Stimulated activated CD4-positive, alpha-beta T cell treated with anti-CD3 and anti-CD28 coated beads, Interleukin-1b, Interleukin-23, amount 100 ng/mL, for 1 hour (primary cell): Measurements from ENCODE around the gene ANOS1.

ENCODE experiments used
- DNase-seq, 2 donors: peaks; one replicate each; pipeline ENCODE4 v3.0.0-alpha.2; 2020; ENCODE audit warnings: low read depth in 2 of 2

The ANOS1 gene

DNA sequence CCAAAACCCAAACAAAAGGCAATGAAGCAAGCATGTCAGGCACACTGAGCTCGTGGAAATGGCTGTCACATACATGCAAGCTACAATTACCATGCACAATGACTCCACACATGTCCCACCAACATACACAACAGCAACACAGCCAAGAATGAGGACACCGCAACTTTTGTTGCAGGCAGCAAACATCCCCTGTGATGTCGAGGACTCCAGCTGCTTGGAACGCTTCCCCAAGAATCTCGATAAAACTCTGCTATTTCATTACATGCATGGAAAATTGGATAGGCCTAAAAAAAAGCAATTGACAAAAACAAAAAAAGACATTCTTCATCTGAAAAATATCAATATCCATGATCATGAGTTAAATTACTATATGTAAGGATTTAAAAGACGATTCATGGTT, 11.8 kb downstream of the ANOS1 start:
- DNase-seq: no peak

DNA sequence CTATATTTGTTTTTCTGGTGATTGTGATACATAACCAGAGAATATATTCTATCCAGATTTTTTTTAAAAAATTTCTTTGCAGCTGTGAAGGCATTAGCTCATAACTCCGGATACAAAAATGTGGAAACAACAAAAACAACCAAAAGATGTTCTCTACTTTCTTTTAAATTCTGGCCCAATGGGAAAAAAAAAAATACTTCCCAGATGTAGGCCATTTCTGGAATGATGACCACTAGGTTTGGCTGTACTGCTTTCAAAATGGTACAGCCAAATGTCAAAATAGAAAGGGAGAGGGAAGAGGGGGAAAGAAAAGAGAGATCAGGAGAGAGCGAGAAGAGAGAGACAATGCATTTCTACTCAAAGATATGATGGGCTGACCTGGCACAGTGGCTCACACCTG, 14.6 kb downstream of the ANOS1 start:
- no peak for DNase-seq

DNA sequence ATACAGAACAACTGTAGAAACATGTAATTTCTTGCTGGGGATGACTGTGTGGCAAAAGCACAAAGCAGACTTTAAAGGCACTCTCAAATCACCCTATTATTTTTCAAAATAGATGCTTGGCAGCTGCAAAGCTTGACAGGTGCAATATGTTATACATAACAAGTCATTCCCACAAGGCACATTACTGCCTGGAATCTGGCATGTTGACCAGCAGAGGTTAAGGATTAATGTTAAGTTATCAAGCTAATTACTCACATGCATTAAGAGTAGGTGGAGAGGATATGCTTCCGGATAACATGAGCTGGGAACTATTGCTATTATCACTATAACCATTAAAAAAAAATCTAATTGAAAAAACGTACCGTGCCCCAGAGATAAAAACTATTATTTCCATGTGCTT, 17.8 kb downstream of the ANOS1 start:
- no peak for DNase-seq

DNA sequence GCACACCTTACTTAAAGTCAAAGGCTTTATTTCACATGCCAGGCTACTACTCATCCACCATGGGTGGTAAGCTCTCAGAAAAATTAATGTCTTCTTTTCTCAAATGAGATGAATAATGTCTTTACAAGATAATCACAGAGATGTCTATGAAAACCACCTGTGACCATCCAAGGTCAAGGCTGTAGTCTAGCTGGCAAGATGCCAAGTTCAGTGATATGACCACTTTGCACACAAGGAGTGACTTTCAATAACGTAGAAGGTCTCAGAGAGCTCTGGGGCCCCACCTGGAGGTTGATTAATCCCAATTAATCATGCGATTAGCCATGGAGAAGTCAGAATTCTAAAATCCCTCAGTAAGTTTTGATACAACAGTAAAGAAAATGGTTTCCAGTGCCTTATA, 20.5 kb downstream of the ANOS1 start:
- DNase-seq: no peak

DNA sequence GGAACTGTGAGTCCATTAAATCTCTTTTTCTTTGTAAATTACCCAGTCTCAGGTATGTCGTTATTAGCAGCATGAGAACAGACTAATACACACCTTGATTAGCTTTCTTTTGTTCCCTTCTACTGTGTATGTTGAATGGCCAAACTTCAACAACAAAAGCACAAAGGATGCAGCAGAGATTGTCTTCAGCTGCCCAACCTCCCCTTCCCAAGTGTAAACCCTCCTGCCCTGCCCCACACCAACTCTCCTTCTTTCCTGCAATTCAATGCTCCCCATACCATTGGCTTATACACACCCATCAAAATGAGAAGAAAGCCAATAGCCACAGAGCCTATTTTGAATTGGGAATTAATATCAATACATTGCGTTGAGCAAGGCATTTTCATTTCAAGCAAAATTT, 27.8 kb downstream of the ANOS1 start:
- no peak for DNase-seq

DNA sequence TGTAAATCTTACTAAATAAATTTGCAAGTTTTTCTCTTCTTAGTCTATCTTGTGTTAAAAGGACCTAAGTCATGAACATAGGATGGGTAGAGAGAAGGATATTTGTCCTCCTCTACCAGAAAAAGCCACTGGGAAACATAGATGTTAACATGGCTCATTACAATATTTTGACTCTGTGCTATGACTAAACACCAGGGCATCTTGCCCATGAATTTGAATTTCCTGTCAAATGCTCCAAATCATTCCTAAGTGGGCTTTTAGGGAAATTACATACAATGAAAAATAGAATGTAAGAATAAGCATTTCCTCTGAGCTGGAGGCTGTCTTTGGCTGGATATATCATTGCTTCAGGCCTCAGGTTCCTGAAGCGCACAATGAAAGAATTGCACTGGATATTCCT, 39.1 kb downstream of the ANOS1 start:
- DNase-seq: no peak

DNA sequence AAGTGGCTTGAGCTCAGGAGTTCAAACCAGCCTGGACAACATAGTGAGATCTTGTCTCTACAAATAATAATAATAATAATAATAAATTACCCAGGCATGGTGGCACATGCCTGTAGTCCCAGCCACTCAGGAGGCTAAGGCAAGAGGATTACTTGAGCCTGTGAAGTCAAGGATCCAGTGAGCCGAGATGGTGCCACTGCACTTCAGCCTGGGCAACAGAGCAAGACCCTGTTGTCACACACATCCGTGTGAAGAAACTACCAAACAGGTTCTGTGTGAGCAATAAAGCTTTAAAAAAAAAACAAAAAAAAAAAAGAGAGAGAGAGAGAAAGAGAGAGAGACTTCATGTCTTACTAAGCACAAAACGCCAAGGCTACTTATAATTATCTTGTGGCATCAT, 42.5 kb downstream of the ANOS1 start:
- no peak for DNase-seq

DNA sequence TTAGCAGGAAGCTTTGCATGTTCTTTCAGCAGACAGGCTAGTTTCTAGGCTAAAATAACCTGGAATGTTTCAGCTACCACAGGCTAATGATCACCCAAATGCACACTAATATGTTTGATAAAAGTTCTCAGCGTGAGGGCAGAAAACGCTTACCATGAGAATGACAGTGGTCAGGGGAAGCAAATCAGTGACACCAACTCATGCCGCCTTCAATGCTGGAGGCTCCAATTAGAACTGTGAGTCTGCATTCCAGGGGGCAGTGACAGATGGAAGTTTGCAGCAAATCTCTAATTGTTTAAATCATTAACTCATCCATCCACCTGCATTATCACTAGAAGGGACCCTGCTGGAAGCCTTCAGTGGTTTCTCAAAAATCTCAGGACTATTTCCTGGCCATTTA, 43.2 kb downstream of the ANOS1 start:
- no peak for DNase-seq

DNA sequence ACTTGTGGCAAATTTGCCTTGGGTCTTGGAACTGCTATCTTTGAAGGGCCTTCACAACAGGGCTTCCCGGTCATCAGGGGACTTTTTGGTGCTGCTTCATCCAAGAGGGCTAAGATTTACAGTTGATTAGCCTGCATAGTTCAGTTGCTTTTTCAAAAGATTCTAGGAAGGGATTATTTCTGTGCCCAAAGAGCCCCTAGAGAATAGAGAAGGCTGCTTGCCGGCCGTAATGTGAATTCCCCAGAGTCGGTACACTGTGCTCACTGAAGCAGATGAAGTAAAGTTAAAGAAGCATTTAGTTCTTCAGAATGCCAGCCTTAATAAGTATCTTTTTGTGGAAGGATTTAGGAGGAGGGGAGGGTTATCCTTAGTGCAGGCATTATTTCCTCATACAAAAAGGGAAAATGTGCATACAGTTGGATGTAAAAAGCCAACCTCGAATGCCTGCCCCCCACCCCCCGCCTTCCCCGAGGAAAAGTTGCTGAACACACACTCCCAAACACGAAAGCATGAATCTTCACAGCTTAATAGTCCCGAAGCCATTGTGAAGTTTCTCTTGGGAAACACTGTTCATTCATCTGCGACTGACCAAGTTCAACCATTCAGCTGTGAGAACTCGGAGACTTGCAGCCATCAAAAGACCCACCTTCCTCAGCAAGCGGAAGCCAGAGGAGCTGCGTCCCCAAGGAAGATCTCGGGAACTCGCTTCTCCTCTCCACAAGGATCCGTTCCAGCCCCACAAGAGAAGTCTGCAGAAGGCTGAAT, 47.6 kb downstream of the ANOS1 start:
- DNase-seq: no peak

DNA sequence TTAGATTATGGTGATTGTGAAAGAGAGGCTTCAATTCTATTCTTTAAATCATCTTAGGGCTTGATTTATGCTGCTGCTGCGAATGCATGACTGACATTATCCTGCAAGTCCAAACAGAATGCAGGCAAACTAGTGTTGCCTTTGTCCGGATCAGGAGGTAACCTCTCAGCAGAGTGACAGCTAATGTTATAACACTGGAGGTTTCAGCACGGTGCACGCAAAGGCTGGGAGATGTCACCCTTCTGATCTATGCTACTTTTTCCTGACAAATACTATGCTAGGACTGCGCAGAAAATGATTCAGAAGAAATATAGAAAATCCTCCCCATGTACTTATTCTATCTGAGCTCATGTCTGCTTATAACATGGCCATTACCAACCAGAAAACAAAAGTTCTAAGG, 48.2 kb downstream of the ANOS1 start:
- no peak for DNase-seq

DNA sequence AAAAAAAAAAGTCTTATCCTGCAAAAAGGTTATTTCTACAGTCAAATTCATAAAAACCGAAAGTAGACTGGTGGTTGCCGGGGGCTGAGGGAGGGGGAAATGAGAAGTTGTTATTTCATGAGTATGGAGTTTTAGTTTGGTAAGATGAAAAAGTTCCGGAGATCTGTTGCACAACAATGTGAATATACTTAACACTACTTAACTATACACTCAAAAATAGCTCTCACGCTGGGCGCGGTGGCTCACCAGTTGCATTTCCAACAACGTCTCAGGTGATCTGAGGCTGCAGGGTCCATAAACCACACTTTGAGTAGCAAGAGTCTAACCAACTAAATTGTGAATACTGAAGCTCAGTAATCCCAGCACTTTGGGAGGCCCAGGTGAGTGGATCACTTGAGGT, 52.4 kb downstream of the ANOS1 start:
- DNase-seq: no peak

DNA sequence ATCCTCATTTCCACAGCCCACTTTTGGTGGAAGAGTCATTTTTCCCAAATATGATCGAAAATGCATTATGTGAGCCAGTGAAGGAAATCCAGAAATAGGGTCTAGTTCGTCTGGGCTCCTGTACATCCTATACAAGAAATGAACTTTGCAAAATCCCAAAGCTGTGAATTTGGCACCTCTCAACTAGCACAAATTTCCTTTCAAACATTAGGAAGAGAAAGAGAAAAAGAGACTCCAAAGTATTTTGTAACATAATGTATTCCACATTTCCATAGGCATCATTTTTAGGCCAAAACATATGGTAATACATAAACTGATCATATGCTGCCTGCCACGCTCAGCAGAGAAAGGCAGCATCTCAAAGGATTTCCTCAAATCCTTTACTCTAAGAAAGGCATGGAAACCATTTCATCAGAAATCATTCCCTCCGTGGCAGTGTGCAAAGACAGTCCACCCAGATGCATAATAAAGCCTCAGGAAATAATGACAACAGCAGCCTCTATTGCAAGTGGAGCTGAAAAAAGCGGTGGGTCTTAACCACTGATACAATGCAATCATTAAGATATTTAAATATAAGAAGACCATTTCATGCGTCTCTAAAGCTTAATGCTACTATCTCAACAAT, 56.8 kb downstream of the ANOS1 start:
- DNase-seq: no peak

DNA sequence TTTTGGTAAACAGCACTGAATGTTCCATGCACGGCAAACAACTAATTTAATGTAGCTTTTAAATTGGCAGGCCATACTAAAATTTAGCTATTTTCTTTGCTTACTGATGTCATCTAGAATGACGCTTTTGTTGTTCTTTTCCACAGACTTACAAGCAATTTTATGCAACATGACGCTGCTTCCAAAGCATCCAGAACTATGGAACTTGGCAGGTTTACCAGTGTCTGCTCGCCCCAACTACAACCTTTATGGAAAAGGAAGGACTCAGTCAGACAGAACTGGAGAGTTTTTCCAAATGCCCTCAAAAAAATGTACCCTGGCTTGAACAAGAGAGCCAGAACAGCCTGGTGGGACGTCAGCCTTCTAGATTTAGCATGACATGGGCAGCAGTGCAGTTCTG, 58.7 kb downstream of the ANOS1 start:
- no peak for DNase-seq

DNA sequence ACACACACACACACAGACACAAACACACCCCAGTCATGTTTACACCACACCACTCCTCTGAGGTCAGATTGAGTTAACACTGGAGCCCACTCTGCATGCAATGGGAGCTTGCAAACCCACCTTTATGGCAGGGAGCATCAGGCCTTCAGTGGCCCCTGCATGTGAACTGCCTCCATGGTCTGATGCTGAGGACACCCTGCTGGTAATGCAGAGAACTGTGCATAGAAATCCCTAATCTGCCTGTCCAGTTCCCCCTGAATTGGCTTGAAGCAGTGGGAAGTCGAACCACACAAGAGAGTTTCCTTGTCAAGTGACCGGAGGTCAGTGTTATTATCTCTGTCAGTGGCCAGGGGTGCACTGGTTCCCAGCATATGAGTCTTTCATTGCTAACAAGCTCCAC, 59.8 kb downstream of the ANOS1 start:
- DNase-seq: no peak

DNA sequence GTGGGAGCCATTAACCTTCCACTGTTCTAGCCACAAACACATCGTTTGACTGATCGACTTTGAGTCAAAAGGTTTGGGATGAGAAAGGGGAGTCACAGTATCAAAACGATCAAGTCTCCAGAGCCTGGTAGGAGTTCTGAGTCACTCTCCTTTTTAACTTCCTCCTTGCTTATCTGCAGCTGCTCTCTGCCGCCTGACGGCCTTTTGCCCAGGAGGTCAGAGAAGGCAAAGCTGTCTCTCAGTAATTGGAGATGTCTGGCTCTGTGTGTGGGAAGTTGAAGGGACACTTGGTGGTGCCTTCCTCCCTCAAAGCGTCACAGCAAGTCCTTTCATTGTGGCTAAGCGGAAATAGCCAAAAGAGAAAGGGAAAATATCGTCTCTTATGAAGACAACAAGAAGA, 63.1 kb downstream of the ANOS1 start:
- DNase-seq: no peak

DNA sequence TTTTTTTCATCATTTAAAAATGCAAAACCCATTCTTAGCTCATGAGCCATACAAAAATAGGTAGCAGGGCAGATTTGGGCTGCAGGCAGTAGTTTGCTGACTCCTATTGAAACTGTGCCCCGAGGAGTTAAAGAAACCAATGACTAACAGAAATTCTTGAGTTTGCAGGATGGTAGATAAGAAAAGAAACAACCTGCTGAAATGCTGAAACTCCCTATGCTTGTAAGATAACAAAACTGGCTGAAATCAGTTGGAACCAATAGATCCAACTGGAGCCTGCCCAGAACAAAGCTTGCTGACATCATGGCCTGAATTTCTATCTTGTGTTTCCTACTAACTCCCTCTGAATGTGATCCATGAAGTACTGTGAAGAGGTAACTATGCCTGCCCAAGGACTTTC, 68.6 kb downstream of the ANOS1 start:
- DNase-seq: no peak

DNA sequence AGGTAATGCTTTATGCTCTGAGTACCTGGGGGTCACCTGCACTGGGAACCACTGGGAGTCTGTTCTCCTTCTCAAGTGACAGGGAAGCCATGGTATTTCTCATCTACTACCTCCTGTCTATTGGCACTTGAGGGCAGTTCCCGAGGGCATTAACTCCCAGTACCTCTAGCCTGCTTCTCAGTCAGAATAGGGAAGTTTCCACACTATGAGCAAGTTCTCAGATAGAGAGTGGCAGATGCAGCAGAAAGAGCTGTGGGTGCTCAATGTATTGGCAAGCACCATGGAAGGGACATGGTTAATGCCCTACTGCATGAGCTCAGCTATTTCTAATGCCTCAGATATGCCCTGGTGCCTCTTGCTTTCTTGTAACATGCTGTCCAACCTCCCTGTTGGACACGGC, 74.1 kb downstream of the ANOS1 start:
- no peak for DNase-seq

DNA sequence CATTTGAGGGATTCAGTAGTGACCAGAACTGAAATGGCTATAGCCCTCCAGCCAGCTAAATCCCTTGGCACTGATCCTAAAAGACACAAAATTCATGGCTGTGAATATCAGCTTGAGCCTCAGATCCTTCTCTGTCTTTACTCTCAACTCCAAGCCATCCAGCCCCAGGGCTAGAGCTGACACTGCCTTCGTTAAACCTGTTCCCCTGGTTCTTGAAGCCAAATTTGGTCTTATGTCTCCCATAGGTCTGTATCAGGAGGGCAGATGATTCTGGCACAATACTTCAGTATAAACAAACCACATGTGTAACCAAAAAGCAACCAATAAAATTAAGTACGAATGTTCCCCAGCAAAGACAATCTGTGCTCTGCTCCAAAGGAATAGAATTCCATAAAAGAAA, 78.0 kb downstream of the ANOS1 start:
- DNase-seq: no peak

DNA sequence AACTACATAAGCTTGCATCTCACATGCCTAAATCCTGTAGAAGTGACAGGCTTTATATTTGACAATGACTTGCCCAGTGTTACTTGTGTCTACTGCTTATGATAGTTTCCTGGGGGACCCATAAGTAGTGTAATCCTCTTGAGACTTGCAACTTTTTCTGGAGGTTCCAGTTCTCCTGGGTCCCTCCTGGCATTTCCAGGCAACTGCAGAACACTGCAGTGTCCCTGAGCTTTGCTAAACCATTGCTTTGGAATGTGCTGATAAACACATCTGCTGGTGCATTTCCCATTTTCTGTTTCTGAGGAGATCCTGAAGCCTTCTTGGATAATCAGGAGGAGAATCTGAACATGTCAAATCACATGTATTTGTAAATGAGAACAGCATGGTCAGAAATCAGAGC, 82.0 kb downstream of the ANOS1 start:
- DNase-seq: no peak

DNA sequence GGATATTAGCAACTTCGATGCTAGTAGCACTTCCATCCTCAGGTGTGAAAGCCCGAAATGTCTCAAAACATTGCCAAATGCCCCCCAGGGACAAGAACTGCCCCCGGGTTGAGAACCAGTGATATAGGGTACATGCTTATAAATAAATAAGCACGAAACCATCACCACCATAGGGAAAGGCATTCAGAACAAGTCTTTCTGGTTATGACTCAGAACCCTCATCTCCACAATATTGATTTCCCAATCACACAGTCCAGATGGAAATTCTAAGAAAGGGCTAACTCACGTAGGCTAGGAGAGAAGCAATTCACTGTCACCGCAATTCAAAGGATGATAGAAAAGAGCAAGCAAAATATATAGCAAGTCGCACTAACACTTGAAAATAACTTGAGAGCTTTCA, 84.8 kb downstream of the ANOS1 start:
- DNase-seq: no peak

DNA sequence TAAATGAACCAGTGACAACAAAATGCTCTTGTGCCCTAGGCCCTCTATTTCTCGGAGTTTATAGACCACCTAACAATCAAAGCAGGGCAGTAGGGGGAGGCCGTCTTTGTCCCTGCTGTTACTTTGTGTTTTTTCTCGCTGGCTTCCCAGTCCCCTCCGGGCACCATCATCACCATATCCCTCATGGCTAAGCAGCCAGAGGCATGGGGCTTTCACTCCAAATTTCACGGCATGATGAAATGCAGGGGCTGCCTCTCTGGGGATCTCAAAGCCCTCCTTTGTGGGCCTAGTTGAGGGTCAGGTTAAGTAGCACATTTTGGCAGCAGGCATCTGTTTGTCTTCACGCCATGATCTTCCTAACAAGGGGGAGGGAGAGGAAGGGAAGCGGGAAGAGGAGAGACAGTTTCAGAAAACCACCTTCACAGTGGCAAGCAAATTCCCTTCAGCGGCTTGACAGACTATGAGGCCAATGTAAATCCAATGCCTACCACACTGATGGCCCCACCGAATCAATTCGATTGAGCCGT, 91.9 kb downstream of the ANOS1 start:
- no peak for DNase-seq

DNA sequence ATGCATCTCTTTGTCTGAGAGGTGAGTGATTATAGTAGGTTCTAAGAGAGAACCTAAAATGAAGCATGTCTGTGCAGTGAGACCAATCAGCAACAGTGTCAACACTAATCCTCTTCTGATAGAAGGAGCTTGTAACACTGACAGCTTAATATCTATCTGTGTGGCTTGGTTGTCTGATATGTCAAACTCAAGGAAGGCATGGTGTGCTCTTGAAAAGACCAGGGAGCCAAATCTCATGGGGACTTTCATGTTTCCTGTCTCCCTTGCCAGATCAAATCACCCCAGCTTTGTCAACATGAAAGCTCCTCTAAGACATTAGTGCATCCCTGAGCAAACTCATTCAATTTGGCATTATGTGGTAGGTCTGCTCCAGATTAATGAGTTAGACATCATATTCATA, 95.4 kb downstream of the ANOS1 start:
- no peak for DNase-seq

DNA sequence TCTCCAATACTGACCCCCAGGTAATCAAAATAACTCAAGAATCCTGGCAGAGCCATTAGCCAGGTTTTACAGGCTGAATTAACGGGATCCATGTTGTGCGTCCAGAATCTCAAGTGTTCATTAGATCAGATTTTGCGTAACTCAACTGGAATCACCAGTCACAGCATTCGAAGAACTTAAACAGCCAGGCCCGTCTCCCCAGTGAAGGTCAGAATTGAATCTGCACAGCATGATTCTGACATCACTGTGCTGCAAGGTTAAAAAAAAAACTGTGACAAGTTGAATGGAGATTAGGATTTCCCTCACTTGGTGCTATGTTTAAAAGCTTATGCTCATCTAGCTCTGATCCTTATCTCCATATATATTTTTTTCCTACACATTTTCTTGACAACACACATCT, 96.1 kb downstream of the ANOS1 start:
- DNase-seq: no peak

DNA sequence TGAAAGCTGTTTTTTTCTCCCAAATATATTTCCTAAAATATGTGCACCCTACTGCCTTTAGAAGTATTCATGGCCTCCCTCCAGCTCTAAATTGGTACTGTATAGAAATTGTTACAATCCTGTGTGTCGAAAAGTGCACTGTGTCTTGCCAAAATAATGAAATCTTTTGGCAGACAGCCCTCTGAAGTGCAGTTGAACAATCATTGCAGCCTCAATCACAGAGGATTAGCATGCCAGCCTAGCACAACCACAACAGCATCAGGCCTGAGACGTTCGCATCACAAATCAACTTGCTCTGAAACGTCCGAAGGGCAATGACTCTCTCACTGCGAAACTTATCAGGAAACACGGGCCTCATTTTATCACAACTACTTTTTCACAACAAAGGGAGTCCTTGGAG, 99.0 kb downstream of the ANOS1 start:
- no peak for DNase-seq
